HFFc6 (cell line): ENCODE measurements around the gene SETD2. TPM values are rescaled to one million over a fixed set of nuclear protein-coding genes. Genes with fewer than 3 reads are reported as not detected.

ENCODE experiments used
- DNase-seq: peaks from one replicate; pipeline ENCODE4 v3.0.0-alpha.2; 2018
- H3K27ac Mint-ChIP-seq: 2 replicates; pipeline ENCODE4 v1.8.0; 2020; ENCODE audit warnings: mild to moderate bottlenecking, mixed read lengths
- H3K27me3 Mint-ChIP-seq: 2 replicates; pipeline ENCODE4 v1.8.0; 2021; ENCODE audit warnings: mild to moderate bottlenecking, moderate library complexity, mixed read lengths; ENCODE audit not compliant: insufficient read depth
- H3K36me3 Mint-ChIP-seq: 2 replicates; pipeline ENCODE4 v1.8.0; 2021; ENCODE audit warnings: low read depth, mixed read lengths
- H3K4me1 Mint-ChIP-seq: 2 replicates; pipeline ENCODE4 v1.8.0; 2020; ENCODE audit warnings: low read depth, mixed read lengths
- H3K4me3 Mint-ChIP-seq: 2 replicates; pipeline ENCODE4 v1.8.0; 2020; ENCODE audit warnings: mild to moderate bottlenecking, moderate library complexity, mixed read lengths
- H3K9me3 Mint-ChIP-seq: 2 replicates; pipeline ENCODE4 v1.8.0; 2020; ENCODE audit warnings: mild to moderate bottlenecking, mixed read lengths
- CTCF ChIP-seq: fragments of 200-600 bp; sonication (generic); IDR thresholded peaks from 2 replicates; pipeline ENCODE4 v1.5.0; 2021; ENCODE audit warnings: antibody characterized with exemption, mild to moderate bottlenecking
- total RNA-seq, 6 experiments: library from RNA; stranded (reverse); fragmentation: NEBNext Ultra II Directional; extraction: Animal tissue kit (Norgen Biotek cat#: 25700); gene quantifications; 2 replicates in 1 of 6; 3 replicates in 5 of 6; pipeline ENCODE4 v1.2.3, GENCODE V29; 2021

SETD2 gene
- total RNA-seq, 6 experiments from 2014 or later = 26.7 to 33.7 (median 30.8) TPM

GRCh38 chr3:47019201-47019600, 144.7 kb downstream of the SETD2 start:
- DNase-seq = no peak
- Mint-ChIP-seq H3K4me1 (peaks cover 61% of the 10 kb centered on the region), H3K27ac (peak overlapping the region; percentile 38; the same call in 1 of the 2 replicates), H3K27me3 (peaks cover 4% of the 10 kb centered on the region), H3K9me3 (no peaks in the 10 kb centered on the region), H3K4me3 (no peak overlapping the region), H3K36me3 (peaks cover 32% of the 10 kb centered on the region; the same call in 1 of the 2 replicates)
- no peak for TF ChIP-seq CTCF

GRCh38 chr3:47018269-47018611, 145.7 kb downstream of the SETD2 start:
- Mint-ChIP-seq H3K4me1 (peaks cover 61% of the 10 kb centered on the region), H3K9me3 (no peaks in the 10 kb centered on the region), H3K4me3 (no peak overlapping the region), H3K27me3 (peaks cover 8% of the 10 kb centered on the region), H3K36me3 (peaks cover 38% of the 10 kb centered on the region; the same call in 1 of the 2 replicates), H3K27ac (peak overlapping the region; percentile 86)
- TF ChIP-seq CTCF = no peak
- no peak for DNase-seq

GRCh38 chr3:47017504-47018268, 146.2 kb downstream of the SETD2 start:
- Mint-ChIP-seq H3K4me3 (peak overlapping the region; percentile 59), H3K4me1 (peaks cover 60% of the 10 kb centered on the region), H3K36me3 (peaks cover 38% of the 10 kb centered on the region; the same call in 1 of the 2 replicates), H3K27me3 (peaks cover 8% of the 10 kb centered on the region), H3K27ac (peak overlapping the region; percentile 86), H3K9me3 (no peaks in the 10 kb centered on the region)
- DNase-seq = peak; percentile 20
- no peak for TF ChIP-seq CTCF

- peaks cover 38% of the 10 kb centered on the region; the same call in 1 of the 2 replicates for H3K36me3 Mint-ChIP-seq
- no peaks in the 10 kb centered on the region for H3K9me3 Mint-ChIP-seq
- peaks cover 10% of the 10 kb centered on the region for H3K27me3 Mint-ChIP-seq
- DNase-seq = peak; percentile 74
- TF ChIP-seq CTCF = no peak
- H3K4me3 Mint-ChIP-seq = peak overlapping the region; percentile 59
- H3K4me1 Mint-ChIP-seq = peaks cover 53% of the 10 kb centered on the region
- H3K27ac Mint-ChIP-seq = peak overlapping the region; percentile 86
Observed at GRCh38 chr3:47016934-47017435, 146.9 kb downstream of the SETD2 start.

GRCh38 chr3:47016086-47016933, 147.6 kb downstream of the SETD2 start:
- Mint-ChIP-seq H3K4me1 (peaks cover 51% of the 10 kb centered on the region), H3K27ac (peak overlapping the region; percentile 86), H3K27me3 (peaks cover 10% of the 10 kb centered on the region; the same call in 1 of the 2 replicates), H3K4me3 (peak overlapping the region; percentile 59), H3K9me3 (no peaks in the 10 kb centered on the region), H3K36me3 (peaks cover 38% of the 10 kb centered on the region; the same call in 1 of the 2 replicates)
- no peak for TF ChIP-seq CTCF
- DNase-seq = no peak
